NCI-H82 treated with DMSO at 0.1 percent for 48 hours (cell line): ENCODE results near the gene SFMBT2.
"Not testable (repeated sequence)": the region's sequence is repeated elsewhere in the genome, so short reads cannot be mapped to it uniquely, and the experiment has no call there.

Experiments
- DNase-seq: peaks from one replicate; lab custom pipeline; 2025; ENCODE audit not compliant: unreplicated experiment; lab: John Stamatoyannopoulos, UW

Gene SFMBT2

DNA sequence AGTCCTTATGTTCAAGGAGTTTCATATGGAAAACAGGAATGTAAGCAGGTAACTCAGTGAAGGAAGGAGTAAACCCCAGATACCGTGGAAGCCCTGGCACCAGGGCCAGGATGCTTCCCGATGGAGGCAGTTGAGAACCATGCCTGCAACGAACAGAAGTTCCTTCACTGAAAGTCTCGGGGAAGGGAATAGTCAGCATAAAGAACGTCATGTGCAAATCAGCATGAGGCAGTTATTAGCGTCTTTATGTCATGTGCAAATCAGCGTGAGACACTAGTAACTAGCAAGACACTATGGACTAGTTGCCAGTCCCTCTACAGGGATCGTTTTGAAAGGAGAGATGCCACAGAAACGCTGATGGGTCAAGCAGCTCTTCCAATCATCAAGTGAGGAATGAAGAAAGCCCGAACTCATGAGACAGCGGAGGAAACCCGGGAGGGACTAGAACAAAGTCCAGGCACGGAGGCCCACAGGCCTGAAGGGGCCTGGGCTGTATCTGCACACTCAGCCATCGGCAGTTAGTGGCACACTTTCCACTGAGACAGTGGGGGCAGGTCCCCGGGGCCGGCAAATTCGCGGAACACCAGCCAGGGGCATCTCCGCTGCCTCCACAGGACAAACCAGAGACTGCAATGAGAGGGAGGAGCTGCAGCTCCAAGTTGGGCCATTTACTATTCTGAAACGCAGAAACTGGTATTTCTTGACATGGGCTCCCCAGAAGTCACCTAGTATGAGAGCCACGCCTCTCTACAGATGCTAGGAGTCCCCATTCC is 109.6 kb downstream of the SFMBT2 start:
- no peak for DNase-seq

DNA sequence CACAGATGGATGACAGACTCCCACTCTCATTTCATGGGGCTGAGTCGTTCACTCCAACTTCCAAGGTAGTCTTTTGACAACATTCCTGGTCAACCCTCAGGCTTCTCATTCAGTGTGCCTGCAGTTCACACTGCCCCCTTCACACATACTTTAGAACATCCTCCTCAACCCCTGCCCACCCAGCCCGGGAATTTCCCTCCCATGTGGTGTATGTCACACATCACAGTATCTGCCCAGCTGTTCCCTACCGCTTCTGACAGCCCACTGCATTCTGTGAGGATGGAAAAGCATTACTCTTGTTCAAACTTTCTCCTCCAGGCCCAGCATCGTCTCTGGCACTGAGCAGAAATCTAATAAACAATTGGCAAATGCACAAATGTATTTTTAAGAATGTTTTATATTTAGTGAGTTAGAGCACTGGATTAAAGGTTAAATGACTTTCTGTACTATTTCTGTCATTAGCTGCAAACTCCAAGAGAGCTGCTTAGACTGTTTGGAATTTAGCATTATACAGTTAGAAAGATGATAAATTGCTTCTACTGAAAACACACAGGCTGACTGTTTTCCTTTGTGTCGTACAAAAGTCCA is 110.4 kb downstream of the SFMBT2 start:
- no peak for DNase-seq

DNA sequence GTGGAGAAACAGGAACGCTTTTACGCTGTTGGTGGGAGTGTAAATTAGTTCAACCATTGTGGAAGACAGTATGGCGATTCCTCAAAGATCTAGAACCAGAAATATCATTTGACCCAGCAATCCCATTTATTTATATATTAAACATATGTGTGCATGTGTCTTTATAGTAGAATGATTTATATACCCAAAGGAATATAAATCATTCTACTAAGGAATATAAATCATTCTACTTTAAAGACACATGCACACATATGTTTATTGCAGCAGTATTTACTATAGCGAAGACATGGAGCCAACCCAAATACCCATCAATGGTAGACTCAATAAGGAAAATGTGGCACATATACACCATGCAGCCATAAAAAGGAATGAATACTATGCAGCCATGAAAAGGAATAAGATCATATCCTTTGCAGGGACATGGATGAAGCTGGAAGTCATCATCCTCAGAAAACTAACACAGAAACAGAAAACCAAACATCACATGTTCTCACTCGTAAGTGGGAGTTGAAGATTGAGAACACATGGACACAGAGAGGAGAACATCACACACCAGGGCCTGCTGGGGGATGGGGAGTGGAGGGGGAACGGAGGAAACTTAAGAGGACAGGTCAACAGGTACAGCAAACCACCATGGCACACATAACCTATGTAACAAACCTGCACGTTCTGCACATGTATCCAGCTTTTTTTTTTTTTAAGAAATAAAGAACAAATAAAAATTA is 111.1 kb downstream of the SFMBT2 start:
- DNase-seq: not testable (repeated sequence)

DNA sequence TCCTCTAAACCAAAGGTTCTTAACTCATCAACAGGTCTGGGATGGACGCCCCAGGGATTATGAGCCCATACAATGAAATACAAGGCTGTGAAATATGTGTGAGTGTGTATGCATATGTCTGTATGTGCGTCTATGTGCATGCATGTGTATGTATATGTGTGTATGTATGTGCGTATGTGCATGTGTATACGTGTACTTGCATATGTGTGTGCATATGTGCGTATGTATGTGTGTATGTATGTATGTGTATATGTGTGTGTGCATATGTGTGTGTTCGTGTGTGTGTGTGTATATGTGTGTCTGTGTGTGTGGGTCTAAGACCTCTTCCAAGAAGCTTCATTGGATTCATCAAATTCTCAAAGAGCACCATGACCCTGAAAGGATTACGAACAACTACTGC is 112.3 kb downstream of the SFMBT2 start:
- no peak for DNase-seq

DNA sequence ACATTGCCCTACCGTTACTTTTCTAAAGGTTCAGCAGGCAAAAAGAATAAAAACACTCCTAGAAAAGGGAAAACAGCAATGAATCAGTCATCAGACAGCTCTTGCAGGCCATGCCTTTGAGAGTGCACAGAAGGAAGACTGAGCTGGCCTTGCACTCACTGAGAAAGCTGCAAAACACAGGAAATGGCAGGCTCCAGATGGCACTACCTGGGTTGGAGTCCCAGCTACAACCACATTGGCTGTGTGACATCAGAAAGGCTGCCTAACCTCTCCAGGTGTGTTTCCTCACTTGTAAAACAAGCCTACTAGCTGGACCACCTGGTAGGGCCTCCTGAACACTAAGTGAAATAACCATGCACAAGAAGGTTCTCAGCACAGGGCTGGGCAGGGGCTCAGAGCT is 113.7 kb downstream of the SFMBT2 start:
- no peak for DNase-seq

DNA sequence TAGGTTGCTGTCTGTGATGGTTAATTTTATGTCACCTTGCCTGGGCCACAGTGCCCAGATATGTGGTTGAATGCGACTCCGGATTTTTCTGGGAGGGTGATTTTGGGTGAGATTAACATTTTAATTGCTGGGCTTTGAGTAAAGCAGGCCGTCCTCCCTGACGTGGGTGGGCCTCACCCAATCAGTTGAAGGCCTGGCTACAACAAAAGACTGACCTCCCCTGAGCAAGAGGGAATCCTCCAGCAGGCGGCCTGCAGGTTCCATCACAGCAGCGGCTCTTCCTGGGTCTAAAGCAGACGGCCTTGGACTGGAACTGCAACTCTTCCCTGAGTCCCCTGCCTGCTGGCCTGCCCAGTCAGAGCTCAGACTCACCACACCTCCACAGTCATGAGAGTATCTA is 114.2 kb downstream of the SFMBT2 start:
- DNase-seq: no peak

DNA sequence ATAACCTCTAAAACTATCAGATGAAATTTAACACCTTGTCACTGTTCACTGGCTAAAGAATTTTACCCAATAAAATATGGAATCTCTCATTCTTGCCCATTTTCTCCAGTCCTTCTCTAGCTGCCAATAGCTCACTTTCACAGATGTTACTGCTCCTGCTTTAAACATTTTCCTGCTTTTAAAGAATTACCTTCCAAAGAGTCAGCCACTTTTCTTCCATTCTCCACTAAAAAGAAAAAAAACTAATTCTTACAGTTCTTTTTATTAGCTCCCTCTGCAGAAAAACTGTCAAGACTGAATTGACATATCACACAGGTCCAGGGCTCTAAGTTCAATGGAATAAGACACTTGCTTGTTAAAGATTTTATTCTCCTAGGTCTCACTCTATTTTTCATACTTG is 114.8 kb downstream of the SFMBT2 start:
- DNase-seq: no peak

DNA sequence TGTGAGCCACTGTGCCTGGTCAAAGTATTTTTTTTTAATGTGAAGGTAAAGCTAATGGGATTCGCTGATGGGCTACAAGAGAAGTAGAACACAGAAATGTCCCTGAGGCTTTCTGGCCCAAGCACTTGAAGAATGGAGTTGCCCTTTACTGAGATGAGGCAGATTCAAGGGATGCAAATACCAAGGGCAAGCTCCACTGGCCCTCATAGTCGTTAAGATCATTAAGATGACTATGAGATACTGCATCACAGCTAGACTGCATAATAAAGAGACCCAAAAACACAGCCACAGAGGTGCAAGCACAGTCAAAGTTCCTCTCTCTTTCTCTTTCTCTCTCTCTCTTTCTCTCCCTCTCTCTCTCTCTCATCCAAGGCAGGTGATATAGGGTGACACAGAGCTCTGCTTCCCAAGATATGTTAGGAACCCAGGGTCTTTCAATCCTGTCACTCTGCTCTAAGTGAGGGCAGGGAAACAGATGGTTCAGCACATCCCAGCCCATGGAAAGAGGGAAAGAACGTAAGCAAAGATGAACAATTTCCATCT is 117.4 kb downstream of the SFMBT2 start:
- DNase-seq: no peak

DNA sequence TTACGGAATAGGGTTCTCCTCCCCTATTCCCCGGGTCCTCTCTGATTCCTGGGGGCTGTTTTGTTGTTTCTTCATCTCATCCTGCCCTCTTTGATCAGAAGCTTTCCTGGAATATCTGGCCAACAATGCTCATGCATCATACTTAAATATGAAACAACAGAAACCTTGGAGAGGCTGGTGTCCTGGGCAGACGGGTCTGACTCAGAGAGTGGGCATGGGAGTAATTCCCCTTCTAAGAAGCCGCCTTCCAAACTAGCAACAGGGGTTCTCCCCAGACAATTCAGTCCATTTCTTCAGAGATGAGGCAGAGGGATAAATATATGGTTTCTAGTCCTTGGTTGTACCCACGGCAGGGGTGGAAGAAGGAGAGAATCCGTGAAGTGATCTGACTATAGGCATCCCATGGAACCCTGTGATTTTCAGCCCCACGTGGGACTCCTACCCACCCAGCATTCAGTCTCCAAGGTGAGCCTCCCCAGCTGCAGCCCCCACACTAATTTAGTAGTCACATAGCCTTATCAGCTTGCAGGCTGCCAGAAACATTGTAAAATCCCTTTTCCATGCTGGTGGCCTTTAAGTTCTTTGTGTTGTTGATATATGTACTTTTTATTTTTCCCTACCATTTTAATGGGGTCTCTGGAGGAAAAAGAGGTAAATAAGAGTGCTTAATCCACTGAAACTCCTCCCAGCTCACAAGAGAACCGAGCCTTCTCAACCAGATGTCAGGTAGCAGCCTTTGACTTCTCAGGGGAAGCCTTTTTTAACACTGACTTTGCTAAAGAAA is 119.2 kb downstream of the SFMBT2 start:
- no peak for DNase-seq

DNA sequence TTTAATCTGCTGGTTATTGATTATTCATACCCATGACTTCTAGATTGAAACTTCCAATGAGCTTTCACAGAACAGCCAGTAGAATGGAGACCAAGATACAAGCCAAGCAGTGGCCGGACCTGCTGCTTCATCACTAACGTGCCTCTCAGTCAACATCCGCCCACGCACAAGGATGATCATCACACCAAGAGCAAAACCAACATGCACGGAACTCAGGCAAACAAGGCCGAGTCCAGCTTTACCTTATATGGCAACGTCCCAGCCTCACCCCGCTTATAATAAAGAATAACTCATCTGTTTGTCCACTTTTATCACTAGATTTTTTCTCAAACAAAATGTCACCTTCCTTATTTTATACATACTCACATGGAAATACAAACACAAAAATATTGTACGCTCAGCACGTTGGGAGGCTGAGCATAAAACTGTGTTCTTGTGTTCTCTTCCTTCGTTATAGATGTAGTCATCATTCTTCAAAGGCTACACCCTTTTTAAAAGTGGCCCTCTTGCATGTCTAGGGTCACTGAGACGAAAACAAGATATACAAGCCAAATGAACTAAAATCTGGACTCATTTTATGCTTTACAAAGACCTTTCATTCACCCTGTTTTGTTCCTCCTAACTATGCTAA is 122.7 kb downstream of the SFMBT2 start:
- no peak for DNase-seq

DNA sequence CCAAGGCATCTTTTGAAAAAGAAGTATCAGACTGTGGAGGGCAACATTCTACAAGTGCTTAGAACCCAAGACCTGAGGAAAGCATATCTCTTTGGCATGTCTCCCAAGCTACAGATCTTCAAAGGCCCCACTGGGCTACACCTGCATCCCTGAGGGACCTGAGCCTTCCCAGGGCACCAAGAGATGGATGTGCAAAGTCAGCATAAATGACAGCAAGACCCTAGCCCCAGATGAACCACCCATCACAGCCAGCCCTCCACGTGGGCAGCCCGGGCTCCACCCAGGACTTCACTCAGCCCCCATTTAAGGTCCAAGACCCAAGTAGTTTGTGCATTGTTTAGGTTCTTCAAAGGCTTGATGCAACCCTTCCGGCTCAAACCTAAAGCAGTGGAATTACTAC is 123.5 kb downstream of the SFMBT2 start:
- DNase-seq: no peak

DNA sequence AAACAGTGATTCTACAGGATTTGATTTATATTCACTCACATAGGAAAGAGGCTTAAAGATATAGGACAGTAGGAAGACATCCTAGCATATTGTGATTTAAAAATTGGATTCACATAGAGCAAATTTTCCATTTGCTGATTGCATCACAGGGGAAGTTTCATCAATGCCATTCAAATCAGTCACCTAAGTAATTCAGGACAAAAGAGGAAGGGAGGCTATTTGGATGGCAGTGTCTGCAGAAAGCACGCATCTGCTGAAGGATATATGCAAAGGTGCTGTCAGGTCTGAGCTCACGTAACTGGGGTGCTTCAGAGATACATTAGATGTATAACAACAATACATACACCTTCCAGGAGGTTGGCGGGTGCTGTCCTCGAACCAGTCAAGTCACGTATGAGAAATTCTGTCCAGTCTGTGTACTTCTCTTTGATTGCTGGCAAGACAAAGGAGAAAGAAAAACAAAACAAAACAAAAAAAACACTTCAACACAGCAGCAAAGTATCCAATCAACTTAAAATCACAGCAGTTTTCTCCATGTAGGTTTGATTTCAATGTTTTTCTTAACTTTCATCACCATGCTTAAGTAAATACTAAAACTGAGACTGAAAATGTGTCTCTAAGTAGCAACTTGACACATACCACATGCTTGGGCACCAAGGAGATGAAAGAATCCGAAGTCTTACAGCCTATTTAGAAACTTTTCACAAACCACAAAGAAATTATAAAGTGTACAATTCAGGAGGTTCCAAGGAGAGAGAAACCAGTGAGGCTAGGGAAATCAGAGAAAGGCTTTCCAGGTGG is 125.1 kb downstream of the SFMBT2 start:
- no peak for DNase-seq

DNA sequence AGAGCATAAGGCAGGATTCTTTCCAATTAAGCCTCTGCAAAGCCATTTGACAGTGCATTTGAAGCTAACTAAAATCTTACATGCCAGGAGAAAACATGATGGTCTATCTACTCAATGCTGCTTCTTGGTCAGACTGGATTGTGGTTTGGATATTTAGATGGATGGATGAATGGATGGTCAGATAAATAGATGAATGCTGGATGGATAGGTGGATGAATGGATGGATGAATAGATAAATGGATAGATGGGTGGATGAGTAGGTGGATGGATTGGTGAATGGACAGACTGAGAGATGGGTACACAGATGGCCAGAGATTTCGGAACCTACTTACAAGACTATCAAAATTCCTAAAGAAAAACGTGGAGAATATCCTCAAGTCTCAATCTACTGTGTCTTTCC is 127.6 kb downstream of the SFMBT2 start:
- DNase-seq: no peak

DNA sequence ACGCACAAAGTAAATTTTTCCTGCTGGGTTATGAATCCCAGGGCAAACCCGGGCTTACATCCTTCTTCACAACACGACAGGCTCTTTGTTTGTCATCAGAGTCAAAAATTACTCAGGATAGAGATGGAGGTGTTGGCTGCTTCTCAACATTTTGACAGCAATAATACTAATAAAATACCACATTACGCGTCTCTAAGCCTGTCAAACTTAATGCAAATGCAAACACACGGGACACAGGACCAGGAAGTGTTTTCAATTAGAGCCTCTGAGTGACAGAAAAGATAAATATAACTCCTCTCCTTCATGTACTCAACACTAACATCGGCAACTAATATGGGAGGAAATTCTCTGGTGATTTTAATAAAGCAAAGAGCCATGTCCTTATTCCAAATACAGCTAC is 128.4 kb downstream of the SFMBT2 start:
- no peak for DNase-seq

DNA sequence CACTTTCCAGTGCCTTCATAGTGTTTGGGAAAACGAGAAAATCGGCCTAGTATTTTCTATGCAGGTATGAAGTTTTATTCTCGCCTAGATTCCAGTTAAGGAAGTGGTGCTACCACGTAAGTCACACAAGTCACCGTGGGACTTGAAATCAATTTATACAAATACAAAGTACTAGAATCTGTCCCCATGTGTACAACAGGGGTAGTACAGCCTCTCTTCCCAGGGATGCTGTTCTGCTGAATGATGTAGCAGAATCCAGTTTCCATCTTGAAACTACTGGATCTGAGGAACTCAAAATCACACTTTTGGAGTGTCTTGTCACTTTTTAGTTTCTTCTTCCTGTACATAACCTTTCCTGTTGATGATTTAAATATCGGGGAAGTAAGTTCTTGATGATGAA is 129.4 kb downstream of the SFMBT2 start:
- no peak for DNase-seq

DNA sequence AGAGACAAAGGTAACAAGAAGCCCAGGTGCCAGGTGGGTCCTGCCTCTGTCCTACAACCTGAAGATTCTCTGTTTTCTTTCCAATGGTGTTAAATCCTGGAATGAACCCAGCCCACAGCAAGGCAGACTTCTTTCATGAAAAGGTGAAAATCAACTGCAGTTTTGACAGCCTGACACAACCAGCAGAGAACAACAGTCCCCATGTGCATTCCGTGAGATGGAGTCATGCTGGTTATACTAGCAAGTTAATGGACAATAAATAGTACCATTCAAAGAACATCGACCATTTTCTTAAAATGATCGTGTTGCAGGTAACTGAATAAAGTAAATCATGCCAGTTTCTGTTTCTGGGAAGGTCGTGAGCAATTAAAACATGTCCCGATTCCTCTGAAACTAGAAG is 131.5 kb downstream of the SFMBT2 start:
- no peak for DNase-seq

DNA sequence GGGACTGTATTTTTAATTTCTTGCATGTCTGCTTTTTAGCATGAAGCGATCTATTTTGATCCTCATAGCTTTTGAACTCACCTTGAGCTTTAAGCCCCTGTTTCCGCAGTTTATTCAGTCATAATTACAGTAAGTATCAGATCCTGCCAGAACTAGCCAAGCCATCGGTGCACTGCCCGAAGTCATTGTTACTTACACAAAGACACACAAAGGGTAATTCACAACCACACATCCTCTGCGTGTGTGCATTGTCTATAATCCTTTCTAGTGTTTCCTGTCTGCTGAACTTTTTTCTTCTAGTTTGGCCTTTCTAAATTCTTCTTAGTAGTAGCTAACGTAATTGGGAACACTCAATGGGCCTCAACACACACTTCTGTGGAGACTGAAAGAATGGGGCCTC is 133.0 kb downstream of the SFMBT2 start:
- no peak for DNase-seq

DNA sequence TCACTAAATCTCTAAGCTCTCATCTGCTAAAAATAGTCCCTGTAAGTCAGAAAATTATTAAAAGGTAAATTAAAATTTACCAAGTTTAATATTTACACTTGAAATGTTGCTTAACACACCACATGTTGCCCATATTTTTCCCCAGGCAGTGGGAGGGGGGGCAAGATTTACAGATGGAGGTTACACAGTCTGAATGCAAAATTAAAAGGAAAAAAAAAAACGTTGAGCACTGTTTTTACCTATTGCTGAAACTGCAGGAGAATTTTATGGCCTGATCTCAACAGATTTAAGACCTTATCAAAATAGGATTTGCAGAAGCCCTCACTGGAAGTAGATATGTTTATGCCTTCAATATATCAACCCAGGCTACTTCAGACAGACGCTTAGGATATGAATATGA is 133.4 kb downstream of the SFMBT2 start:
- no peak for DNase-seq

DNA sequence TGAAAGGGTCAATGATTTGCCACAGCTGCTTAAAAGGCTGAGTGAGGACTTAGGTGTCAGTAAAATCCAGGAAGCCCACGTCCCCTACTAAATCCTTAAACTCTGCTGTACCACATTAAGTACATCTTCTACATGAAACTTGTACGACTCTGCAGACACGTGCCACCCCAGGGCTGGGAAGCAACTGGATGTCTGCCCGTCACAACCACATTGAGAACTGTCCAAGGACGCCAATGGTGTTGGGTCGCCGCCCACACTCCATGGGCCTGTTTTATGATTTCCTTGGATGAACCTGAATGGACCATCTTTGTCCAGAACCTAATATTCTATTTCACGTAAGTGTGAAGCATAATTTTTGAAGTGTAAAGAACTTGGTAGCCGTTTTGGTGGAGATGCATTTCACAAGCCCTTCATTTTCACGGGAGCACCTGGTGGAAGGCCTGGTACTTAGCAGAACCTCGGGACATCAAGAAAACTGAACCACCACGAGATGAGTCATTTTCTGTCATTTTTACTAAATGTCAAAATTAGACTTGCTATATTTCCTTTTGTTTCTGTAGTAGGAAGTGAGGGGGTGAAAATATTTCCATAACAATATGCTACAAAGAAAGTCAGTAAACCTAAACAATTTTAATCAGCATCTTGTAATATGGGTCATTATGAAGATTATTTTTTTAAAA is 134.9 kb downstream of the SFMBT2 start:
- no peak for DNase-seq
